Effector memory CD4-positive, alpha-beta T cell (primary cell): Measurements from ENCODE around the gene KIF26B.

Source experiments
- DNase-seq, 3 donors: peaks; one replicate each; pipeline ENCODE4 v3.0.0-alpha.2; 2020
- H3K27ac ChIP-seq: 2 replicates; pipeline ENCODE4 v1.7.0; 2013; ENCODE audit warnings: mild to moderate bottlenecking, low read length, moderate library complexity; ENCODE audit not compliant: insufficient read depth, poor library complexity, severe bottlenecking
- H3K27me3 ChIP-seq: replicated peaks from 2 replicates; pipeline ENCODE4 v1.7.0; 2013; ENCODE audit warnings: mild to moderate bottlenecking, low read length; ENCODE audit not compliant: insufficient read depth, control insufficient read depth, poor library complexity, severe bottlenecking
- H3K36me3 ChIP-seq: 2 replicates; pipeline ENCODE4 v1.7.0; 2013; ENCODE audit warnings: mild to moderate bottlenecking, low read length, moderate library complexity; ENCODE audit not compliant: control insufficient read depth, insufficient read depth
- H3K4me1 ChIP-seq: 2 replicates; pipeline ENCODE4 v1.7.0; 2013; ENCODE audit warnings: low read length, mild to moderate bottlenecking; ENCODE audit not compliant: control insufficient read depth, insufficient read depth, poor library complexity, severe bottlenecking
- H3K4me3 ChIP-seq: 2 replicates; pipeline ENCODE4 v1.7.0; 2013; ENCODE audit warnings: low read length, low read depth, mild to moderate bottlenecking; ENCODE audit not compliant: insufficient read depth, poor library complexity, severe bottlenecking
- H3K9me3 ChIP-seq: 2 replicates; pipeline ENCODE4 v1.7.0; 2013; ENCODE audit warnings: mild to moderate bottlenecking, low read length, moderate library complexity; ENCODE audit not compliant: control insufficient read depth

The KIF26B gene

DNA sequence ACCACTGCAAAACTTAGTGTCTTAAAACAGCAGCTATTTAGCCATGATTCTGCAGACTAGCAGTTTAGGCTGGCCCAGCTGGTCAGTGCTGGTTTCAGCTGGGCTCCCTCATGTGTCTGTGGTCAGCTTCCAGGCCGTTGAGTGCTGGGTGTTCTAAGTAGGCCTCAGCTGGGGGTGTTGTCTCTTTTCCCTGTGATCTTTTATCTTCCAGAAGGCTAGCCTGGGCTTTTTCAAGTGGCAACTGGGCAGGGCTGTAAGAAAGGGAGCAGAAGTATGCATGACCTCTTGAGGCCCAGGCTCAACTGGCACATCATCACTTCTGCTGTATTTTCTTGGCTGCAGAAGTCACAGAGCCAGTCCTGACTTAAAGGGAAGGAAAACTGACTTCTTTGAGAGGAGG, 136.1 kb downstream of the KIF26B start:
- no peak overlapping the region for H3K4me3 ChIP-seq
- no peaks in the 10 kb centered on the region for H3K4me1 ChIP-seq
- no peaks in the 10 kb centered on the region for H3K9me3 ChIP-seq
- no peaks in the 10 kb centered on the region for H3K36me3 ChIP-seq
- H3K27me3 ChIP-seq: no peaks in the 10 kb centered on the region
- no peak overlapping the region for H3K27ac ChIP-seq
- no peak for DNase-seq

DNA sequence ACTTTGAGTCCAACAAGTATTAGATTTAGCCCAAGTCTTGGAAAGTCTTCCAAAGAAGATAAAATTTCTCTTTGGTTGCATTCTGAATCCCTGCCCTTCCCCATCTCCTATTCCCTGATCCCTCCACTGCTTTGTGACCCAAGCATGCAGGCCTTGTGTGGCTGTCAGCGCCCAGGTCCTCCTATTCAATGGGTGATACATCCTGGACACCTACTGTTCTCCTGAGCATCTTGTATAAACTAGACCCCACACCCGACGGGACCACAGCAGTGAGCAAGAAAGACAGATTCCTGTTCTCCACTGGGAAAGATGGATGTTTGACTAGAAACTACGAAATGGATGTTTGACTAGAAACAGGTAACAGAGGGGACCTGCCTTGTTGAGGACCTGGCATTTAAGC, 136.6 kb downstream of the KIF26B start:
- no peak overlapping the region for H3K27ac ChIP-seq
- H3K36me3 ChIP-seq: no peaks in the 10 kb centered on the region
- no peaks in the 10 kb centered on the region for H3K27me3 ChIP-seq
- no peaks in the 10 kb centered on the region for H3K9me3 ChIP-seq
- no peak for DNase-seq
- no peaks in the 10 kb centered on the region for H3K4me1 ChIP-seq
- no peak overlapping the region for H3K4me3 ChIP-seq

DNA sequence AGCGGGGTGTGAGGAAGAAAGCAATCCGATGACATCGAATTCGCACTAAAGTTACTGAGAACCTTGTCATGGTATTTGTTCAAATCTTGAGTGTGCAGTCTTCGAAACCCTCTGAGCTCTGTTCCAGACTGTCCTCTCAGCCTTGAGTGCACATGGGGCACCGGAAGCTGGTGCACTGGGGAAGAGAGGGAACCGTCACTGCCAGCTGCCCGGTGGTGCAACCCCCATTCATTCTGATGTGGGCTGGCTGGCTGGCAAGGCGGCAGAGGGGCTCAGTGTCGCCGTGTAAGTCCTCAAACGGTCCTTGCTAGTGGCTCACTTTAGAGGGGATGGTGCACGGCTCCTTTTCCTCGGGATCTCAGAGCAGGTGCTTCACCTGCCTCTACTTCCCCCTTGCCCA, 137.4 kb downstream of the KIF26B start:
- H3K4me1 ChIP-seq: no peaks in the 10 kb centered on the region
- H3K27ac ChIP-seq: no peak overlapping the region
- no peaks in the 10 kb centered on the region for H3K27me3 ChIP-seq
- H3K9me3 ChIP-seq: no peaks in the 10 kb centered on the region
- H3K36me3 ChIP-seq: no peaks in the 10 kb centered on the region
- DNase-seq: no peak
- H3K4me3 ChIP-seq: no peak overlapping the region

DNA sequence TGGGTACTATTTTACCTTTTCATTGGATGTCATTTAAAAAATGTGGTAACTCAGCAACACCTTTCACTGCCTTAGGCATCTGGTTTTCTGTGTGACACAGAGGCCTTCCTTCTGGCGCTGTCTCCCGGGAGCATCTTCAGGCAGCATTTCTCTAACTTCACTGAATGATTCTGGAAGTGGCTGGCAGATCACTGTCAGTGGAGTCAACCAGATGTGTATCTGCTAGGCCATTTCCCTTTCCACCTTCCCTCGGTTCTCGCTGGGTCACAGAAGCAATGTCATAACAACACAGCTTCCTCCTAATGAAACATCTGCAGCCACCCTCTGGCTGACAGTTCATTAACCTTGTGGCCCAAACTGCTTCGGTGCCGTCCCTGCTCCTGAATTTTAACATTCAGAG, 137.8 kb downstream of the KIF26B start:
- Histone ChIP-seq H3K27ac (no peak overlapping the region), H3K27me3 (no peaks in the 10 kb centered on the region), H3K4me3 (no peak overlapping the region), H3K36me3 (no peaks in the 10 kb centered on the region), H3K4me1 (no peaks in the 10 kb centered on the region), H3K9me3 (no peaks in the 10 kb centered on the region)
- DNase-seq: no peak

DNA sequence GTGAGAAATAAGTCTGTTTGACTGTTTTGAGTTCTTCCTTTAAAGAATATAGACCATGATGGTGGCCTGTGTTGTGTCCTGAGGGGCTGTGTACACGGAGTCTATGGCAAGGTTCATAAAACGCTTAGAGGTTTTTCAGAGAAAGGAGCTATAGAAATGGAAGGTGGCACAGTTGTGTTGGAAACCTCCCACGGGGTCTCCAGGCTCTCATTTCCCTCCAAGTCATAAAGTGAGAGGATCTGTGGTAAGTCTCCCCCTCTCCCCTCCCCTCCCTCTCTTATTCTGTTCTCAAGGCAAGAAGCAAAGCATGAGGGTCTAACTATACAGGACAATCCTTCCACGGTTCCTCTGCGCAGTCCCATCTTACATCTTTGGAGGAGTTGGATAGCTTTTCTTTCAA, 139.2 kb downstream of the KIF26B start:
- no peaks in the 10 kb centered on the region for H3K27me3 ChIP-seq
- no peaks in the 10 kb centered on the region for H3K9me3 ChIP-seq
- no peaks in the 10 kb centered on the region for H3K36me3 ChIP-seq
- no peak overlapping the region for H3K4me3 ChIP-seq
- no peaks in the 10 kb centered on the region for H3K4me1 ChIP-seq
- no peak for DNase-seq
- no peak overlapping the region for H3K27ac ChIP-seq

DNA sequence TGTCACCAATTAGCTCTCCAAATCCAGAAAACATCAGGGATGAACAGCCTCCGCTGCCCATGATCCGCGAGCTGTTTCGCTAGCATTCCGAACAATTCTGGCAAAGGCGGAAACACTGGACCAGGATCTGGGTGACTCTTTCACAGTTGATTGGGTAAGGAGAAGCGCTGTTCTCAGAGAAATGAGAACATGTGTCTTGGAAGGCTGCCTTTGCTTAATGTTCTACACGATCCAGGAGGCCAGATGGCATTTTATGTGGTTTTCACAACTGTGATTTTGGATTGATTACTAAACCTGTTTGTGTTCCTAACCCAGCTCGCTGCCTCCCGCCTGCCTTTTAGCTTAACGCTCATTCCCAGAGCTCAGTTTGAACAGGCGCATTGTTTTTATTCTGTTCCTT, 144.0 kb downstream of the KIF26B start:
- no peak overlapping the region for H3K4me3 ChIP-seq
- no peak for DNase-seq
- no peaks in the 10 kb centered on the region for H3K36me3 ChIP-seq
- H3K27ac ChIP-seq: no peak overlapping the region
- H3K27me3 ChIP-seq: no peaks in the 10 kb centered on the region
- no peaks in the 10 kb centered on the region for H3K4me1 ChIP-seq
- no peaks in the 10 kb centered on the region for H3K9me3 ChIP-seq

DNA sequence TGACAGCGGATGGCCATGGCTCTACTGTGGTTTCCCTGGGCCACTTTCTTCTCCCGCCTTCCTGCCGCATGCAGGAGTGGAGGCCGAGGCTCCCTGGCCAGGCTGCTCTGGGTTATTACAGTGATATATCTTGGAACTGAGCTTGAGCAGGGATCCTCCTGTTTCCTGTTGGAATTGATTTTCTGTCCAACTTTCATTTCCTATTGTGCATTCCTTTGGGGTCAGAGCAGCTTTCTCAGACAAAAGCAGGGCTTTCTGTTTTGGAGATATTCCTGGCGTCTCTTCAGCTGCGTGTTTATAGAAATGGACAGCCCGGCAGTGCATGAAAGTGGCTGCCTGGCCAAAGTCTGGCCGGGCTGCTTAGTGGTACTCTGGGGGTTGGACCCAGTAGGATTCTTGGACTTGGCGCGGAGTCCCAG, 146.4 kb downstream of the KIF26B start:
- Histone ChIP-seq H3K27me3 (no peaks in the 10 kb centered on the region), H3K27ac (no peak overlapping the region), H3K4me3 (no peak overlapping the region), H3K4me1 (no peaks in the 10 kb centered on the region), H3K9me3 (no peaks in the 10 kb centered on the region), H3K36me3 (no peaks in the 10 kb centered on the region)
- DNase-seq: no peak

DNA sequence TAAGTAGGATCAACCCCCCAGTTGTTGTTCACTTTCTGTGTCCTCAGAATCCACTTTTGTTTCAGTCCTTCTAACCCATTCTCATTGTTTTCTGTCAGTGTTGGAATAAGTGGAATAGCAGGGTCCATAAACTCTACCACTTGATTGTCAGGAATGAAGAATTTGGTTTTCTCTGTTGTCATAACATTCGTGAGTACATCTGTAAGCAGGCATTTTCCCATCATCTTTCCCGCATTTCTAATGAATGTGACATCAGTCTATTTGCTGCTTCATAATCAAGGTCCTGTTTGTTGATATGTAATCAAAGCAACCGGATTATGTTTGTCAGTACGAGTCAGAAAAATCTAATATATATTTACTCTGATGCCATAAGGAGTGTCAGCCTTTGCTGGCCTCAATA, 147.1 kb downstream of the KIF26B start:
- no peak for DNase-seq
- Histone ChIP-seq H3K4me1 (no peaks in the 10 kb centered on the region), H3K9me3 (no peaks in the 10 kb centered on the region), H3K4me3 (no peak overlapping the region), H3K27ac (no peak overlapping the region), H3K27me3 (no peaks in the 10 kb centered on the region), H3K36me3 (no peaks in the 10 kb centered on the region)

DNA sequence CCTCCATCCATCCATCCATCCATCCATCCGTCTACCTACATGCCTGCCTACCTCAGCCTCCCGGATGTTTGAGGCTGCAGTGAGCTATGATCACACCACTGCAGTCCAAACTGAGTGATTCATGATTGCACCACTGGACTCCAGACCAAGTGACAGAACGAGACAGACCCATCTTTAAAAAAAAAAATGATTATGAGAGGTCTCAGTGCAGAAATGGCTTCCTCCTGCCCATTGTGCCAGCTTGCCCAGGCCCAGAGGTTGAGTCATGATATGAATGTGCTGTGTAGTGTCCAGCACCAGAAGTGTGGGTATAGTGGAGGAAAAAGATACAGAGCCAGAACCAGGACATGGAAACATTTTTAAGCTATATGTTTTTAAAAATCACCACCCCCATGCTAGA, 149.9 kb downstream of the KIF26B start:
- H3K4me3 ChIP-seq: no peak overlapping the region
- no peaks in the 10 kb centered on the region for H3K9me3 ChIP-seq
- DNase-seq: no peak
- H3K27ac ChIP-seq: no peak overlapping the region
- no peaks in the 10 kb centered on the region for H3K27me3 ChIP-seq
- H3K36me3 ChIP-seq: no peaks in the 10 kb centered on the region
- H3K4me1 ChIP-seq: no peaks in the 10 kb centered on the region

DNA sequence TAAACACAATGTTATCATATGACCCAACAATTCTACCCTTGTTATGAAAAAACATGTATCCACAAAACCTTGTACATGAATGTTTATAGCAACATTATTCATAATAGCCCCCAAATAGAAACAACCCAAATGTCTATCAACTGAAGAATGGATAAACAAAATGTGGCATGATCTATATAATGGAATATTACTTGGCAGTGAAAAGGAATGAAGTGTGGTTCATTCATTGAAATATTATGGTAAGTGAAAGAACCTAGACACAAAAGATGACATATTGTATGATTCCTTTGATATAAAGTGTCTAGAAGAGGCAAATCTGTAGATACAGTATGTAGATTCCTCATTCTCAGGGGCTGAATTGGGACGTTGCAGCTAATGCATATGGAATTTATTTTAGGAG, 151.2 kb downstream of the KIF26B start:
- DNase-seq: no peak
- no peaks in the 10 kb centered on the region for H3K4me1 ChIP-seq
- no peaks in the 10 kb centered on the region for H3K9me3 ChIP-seq

More for the DNA sequence above, 151.2 kb downstream of the KIF26B start:
- H3K27me3 ChIP-seq: no peaks in the 10 kb centered on the region
- H3K27ac ChIP-seq: no peak overlapping the region
- no peaks in the 10 kb centered on the region for H3K36me3 ChIP-seq
- H3K4me3 ChIP-seq: no peak overlapping the region
